Adrenal gland (tissue), 5 donors: ENCODE results near the gene WDR35.
"Not testable (repeated sequence)": the region's sequence is repeated elsewhere in the genome, so short reads cannot be mapped to it uniquely, and the experiment has no call there.

Experiments
- CTCF ChIP-seq, 6 experiments: fragments of 450-650 bp in 4 of 6; fragments of 200-600 bp in 2 of 6; sonication (generic) in 1 of 6; IDR thresholded peaks; 1 replicate in 5 of 6; 2 replicates in 1 of 6; pipeline versions ENCODE4 v1.5.1 to v1.8.0; 2016 to 2021; ENCODE audit warnings: antibody characterized with exemption in 6 of 6, mild to moderate bottlenecking in 2 of 6, moderate library complexity in 1 of 6
- POLR2A ChIP-seq, 2 donors: fragments of 450-650 bp; IDR thresholded peaks; one replicate each; pipeline ENCODE4 v1.6.1; 2017; ENCODE audit warnings: antibody characterized with exemption in 2 of 2, mild to moderate bottlenecking in 2 of 2, moderate library complexity in 1 of 2
- donor health status: DM: no; HTN: no; CAD: no.

GRCh38 chr2:19891971-19892370, 97.9 kb downstream of the WDR35 start:
- not testable (repeated sequence) for TF ChIP-seq CTCF, POLR2A (IDR thresholded peaks at IDR 0.05)
